SK-N-SH (cell line): ENCODE data around the gene C3.

Experiments used
- CTCF ChIP-seq: fragments of 200-600 bp; sonication (generic); IDR thresholded peaks from 2 replicates; pipeline ENCODE4 v1.6.1; 2017; ENCODE audit warnings: antibody characterized with exemption, mild to moderate bottlenecking, moderate library complexity
- EZH2phosphoT487 ChIP-seq: fragments of 200-600 bp; sonication (generic); IDR thresholded peaks from 2 replicates; pipeline ENCODE4 v1.6.1; 2017; ENCODE audit warnings: low read depth, mixed run types, mild to moderate bottlenecking, antibody characterized with exemption, moderate library complexity, borderline replicate concordance
- FOXM1 ChIP-seq: IDR thresholded peaks from 2 replicates; pipeline ENCODE4 v1.4.0; 2012; ENCODE audit warnings: low read depth, mild to moderate bottlenecking
- RAD21 ChIP-seq: IDR thresholded peaks from 2 replicates; pipeline ENCODE4 v1.6.1; 2012; ENCODE audit warnings: mild to moderate bottlenecking, low read length
- TF ChIP-seq, protein P1 (sequence below): IDR thresholded peaks from 2 replicates; pipeline ENCODE4 v1.4.0; 2012; ENCODE audit warnings: low read depth, borderline replicate concordance

DNA sequence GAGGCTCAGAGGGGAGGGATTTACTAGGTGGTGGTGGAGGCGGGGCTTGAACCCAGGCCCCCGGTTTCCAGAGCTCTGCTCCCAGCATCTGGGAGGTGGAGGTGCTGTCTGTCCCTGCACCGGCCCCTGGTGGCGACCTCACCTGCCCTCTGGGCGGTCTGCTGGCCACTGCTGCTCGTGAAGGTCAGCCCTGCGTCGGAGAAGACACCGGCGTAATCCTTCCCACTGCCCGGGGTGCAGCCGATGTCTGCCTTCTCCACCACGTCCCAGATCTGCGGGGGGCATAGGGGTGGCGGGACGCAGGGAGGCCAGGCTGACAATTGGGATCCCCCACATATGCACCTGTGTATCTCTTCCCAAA is 12.8 kb downstream of the C3 start:
- TF ChIP-seq, protein P1, sequence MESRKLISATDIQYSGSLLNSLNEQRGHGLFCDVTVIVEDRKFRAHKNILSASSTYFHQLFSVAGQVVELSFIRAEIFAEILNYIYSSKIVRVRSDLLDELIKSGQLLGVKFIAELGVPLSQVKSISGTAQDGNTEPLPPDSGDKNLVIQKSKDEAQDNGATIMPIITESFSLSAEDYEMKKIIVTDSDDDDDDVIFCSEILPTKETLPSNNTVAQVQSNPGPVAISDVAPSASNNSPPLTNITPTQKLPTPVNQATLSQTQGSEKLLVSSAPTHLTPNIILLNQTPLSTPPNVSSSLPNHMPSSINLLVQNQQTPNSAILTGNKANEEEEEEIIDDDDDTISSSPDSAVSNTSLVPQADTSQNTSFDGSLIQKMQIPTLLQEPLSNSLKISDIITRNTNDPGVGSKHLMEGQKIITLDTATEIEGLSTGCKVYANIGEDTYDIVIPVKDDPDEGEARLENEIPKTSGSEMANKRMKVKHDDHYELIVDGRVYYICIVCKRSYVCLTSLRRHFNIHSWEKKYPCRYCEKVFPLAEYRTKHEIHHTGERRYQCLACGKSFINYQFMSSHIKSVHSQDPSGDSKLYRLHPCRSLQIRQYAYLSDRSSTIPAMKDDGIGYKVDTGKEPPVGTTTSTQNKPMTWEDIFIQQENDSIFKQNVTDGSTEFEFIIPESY = no peak
- no peak for TF ChIP-seq CTCF
- TF ChIP-seq EZH2phosphoT487 = no peak
- no peak for TF ChIP-seq RAD21
- TF ChIP-seq FOXM1 = no peak
